HG03342 (cell line): ENCODE data around the gene PRSS50.

Source experiments
- ATAC-seq: cut with Tn5 transposase; IDR thresholded peaks from one replicate; pipeline ENCODE4 v1.9.1; 2021; ENCODE audit warnings: mild to moderate bottlenecking, moderate library complexity; ENCODE audit not compliant: unreplicated experiment

Gene PRSS50

DNA sequence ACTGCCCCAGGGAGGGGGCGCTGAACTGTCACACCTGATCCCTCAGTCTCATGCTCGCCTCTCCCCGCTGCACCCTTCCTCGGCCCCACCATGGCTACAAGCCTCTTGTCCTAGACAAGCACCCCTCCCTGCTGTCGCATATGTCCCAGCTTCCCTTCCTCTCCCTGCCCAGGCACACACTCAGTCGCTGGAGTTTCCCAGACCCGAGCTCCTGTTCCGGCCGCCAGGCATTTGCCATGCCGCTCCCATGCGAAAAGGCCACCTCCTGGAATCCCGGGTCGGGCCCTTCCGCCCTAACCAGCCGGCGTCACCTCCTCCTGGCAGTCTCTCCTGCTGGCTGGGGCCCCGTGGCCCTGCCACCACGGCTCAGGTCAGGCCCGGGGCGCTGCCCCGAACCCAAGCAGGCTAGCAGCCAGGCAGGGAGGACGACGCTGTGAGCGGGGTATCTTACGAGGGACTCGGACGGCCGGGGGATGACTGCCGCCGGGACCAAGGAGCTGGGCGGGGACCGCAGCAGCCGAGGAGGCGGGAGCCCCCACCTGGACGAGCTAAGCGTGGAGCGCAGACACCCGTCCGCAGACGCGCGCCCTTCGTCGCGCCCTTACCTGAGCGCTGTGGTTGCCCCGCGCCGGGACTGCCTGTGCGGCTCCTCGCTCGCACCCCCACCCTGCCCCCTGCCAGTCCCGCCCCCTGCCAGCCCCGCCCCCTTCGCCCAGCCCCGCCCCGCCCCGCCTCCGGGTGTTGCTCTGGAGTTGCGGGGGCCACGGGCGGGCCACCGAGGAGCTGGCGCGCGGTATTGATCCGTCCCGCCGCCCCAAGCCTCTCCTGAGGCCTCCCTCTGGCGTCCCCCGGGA is 24.4 kb downstream of the PRSS50 start, which contains the start of gene ALS2CL:
Gene ALS2CL (minus strand): TSS at position 642 of the 854 bp plus-strand sequence. CDS start 4,239 bp downstream, outside the sequence.
- no peak for ATAC-seq

DNA sequence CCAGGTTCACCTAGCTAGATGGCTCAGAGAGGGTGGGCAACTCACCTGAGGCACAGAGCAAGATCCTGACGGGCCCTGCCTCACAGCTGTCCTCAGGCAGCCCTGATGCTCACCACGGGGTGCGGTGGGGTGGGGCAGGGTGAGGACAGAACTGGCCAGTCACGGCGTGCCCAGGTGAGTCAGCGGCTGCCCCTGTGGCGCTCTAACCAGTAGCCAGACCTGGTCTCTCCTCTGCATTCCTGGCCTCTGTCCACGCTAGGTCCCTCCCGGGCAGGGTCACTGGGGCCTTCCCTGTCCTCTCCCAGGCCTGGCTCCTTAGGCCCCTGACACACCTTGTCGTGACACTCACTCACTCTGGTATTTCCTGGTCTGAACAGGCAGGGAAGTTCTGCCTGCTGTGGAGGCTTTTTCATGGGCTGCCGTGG is 25.1 kb downstream of the PRSS50 start:
- ATAC-seq: no peak

DNA sequence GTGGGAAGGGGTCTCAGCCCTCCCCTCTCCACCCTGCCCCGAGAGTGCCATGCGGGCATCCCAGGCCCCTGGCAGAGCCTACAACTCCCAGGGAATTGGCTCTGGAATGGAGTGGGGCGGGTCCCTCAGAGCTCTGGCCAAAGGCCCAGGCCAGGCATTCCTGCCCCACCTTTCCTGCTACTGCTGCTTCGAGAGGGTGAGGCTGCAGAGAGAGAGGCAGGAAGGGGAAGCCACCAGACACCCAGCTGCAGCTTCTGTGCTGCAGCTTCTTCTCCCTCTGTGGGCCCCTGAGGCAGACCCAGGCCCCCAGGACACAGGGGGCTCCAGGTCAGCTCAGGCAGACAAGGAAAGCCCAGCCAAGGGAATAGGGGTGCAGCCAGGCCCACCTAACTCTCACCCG is 26.9 kb downstream of the PRSS50 start:
- ATAC-seq: no peak

DNA sequence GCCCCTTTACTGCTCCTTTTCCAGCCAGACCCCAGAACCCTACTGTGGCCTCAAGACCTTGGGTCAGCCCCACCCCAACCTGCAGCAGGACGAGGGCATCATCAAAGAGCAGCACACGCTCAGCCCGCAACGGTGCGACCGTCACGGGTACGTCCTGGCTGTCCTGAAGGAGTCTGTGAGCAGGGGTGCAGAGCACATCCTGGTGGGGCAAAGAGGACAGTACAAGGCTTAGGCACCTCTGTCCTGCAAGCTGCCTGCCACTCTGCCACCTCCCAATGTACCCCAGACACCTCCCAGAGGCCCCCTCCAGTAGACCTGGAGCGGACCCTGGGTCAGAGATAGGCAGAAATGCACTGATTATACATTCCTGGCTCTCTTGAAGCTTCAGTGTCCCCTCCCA is 32.2 kb downstream of the PRSS50 start:
- ATAC-seq: no peak

DNA sequence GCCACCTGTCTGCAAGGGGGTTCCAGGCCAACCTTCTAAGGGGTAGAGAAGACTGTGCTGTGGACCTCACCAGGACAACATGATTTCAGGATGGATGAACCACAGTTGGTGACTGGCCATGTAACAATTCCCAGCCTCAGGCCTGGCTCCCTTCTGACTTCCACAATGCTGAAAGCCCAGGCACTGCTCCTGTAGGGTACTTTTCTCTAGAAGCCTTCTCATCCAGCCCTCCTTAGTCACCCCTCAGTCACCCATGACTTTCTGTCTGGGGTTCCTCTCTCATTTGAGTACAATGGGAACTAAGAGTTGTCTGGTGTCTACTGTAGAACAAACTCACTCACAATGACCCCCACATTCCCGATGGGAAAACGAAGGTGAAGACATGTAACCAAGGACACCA is 32.8 kb downstream of the PRSS50 start:
- ATAC-seq: no peak

DNA sequence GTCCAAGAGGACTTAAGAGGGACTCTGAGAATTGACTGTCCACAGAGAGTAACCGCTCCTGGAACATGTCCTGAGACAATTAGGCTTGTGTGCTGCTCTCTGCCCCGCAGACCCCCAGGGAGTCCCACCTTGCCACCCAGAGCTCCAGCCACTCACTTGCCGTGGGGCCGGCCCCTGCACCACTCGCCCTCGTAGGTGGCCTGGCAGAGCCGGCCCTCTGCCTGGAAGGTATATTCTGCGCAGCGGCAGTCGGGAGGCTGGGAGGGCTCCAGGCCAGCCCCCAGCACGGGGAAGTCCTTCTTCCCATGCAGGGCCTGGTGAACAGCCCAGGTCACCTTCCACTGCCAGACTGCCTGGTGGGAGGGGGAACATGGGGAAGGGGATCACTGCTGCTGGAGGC is 34.7 kb downstream of the PRSS50 start:
- no peak for ATAC-seq

DNA sequence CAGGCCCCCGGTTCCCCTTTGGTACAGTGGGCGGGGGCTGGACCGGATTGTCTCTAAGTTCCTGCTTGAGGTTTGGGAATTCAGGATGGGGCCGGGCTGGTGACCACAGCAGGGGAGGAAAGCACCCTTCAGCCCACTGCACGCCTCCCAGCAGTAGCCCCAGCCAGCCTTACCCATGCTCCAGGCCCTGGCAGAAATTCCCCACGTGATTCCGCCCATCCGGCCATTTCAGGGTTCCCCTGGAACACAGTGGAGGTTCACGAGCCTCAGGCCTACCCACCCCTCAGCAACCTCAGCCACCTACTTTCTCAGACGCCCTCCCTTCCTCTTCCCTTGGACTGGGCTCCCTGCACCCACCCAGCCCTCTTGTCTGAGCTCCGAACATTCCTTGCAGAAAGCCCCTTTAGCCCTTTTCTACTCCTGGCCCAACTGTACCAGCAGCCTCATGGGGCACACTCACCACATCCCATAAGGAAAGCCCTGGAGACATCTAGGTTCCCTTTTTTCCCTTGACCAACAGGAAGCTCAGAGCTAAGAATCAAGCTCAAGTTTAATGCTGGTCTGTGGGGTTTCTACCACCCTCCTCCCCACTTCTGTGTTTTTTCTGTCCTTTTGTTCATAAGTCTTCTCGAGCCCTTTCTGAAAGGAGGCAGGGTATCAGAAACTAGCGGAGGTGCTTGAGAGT is 35.7 kb downstream of the PRSS50 start:
- no peak for ATAC-seq

GRCh38 chr3:46681387-46681786 is 36.3 kb downstream of the PRSS50 start:
- ATAC-seq: no peak

DNA sequence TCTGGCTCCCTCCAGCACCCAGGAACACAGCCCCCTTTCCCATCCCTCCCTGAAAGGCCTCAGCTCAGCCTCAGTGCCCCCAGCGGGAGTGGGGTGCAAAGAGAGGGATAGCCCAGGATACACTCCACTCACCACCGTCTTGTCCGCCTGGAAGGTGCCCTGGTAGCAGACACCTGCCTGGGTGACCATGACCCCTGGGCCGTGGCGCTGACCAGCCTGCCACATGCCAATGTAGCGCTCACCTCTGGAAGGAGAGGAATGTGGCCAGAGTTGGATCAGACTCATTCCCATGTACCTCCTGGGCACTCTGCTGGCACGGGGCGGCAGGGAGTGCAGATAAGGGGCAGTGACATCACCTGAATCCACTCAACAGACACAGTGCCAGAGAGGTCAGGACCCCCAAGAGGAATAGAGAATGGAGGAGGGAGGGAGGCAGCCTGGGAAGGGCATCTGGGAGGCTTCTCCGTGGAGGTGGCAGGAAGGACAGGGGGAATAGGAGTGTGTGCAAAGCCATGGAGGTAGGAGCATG is 37.3 kb downstream of the PRSS50 start:
- ATAC-seq: no peak

GRCh38 chr3:46679681-46680080 is 38.0 kb downstream of the PRSS50 start:
- ATAC-seq: no peak

DNA sequence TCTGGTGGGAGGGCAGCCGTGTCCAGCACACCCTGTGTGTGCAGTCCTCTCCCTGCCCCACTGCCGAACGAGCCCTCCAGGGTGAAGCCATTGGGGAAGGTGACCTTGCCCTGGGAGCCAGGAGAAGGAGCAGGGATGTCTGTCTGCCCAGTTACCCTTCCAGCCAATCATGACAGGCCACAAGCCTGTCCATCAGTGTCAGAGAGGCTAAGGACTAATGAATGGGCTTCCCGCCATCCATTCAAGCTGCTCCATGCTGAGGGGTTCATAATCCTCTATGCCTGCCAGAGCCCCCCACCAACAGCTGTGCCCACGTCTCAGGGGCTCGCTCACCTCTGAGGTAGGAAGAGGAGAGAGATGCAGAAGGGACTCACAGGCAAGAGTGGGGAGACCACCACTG is 39.4 kb downstream of the PRSS50 start:
- ATAC-seq: no peak

DNA sequence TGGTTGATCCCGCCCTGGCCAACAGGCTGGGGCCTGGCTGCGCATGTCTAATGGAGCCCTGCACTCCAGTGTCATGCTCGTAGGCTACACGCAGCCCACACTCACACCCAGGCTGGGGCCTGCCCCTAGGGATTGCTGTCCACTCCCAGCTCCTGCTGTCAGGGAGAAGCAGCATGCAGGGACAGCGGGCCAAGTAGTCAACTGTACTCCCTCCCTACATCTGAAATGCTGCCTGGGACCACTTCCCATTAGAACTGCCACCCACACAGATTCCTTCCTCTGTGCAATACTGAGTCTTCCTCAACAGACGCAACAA is 40.3 kb downstream of the PRSS50 start:
- no peak for ATAC-seq

DNA sequence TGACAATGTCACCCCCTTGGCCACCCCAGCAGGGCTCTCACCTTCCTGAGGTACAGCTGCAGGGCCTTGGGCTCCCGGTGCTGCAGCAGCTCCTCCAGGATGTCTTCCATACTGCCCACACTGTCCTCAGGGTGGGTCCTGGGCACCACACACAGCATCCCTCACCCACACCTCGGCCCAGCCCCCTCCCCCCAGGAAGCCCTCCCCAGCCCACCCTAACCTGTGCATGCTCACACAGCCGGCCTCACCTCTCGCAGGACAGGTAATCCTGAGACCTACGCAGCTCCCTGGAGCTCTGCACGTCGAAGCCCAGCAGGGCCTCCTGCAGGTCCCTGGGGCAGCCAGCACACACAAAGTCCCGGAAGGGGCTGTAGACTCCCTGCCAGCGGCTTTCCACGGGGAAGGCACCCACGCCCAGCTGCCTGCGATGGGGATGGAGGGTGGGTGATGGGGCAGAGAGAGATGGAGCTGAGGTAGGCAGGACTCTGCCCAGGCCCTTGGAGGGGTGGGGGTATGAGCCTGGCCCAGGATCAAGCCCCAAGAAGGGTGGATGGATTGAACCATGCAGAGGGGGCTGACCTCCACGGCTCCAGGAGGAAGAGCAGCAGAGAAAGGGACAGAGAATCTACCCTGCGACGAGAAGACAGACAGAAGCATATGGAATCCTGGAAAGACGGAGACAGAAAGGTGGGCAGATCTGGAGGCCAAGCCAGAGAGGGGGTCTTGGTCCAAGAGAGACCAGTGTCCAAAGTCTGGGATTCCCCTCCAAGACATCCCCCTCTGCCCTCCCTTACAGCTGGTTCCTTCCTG is 40.9 kb downstream of the PRSS50 start:
- ATAC-seq: no peak

DNA sequence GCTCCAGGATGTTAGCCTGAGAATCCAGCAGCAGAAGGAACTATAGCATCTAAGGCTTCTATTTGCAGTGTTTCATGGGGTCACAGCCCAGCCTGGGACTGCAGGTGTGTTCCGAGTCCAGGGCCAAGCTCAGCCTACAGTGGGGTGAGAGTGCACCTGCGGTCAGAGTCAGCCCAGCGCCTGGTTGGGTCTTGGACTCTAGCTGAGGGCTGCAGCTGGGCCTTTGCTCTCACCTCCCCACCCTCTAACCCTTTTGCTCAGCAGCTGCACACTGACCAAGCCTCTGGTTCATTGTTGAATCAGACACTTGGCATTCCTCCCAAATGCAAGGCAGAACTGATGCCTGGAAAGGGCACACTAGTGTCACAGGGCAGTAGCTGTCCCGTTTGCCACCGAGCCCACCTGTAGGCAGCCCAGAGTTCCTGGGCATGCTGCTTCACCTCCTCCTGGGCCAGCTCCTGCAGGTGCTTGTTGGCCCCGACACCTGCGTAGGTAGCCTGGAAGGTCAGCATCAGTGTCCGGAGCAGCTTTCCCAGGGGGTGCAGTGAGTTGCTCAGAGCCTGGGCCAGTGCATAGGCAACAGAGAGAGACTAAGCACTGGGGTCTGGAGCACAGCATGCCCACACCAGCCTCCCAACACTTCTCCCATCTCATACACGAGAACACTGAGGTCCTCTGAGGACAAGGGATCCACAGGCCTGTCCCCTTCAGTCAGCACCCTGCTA is 41.7 kb downstream of the PRSS50 start:
- ATAC-seq: no peak

DNA sequence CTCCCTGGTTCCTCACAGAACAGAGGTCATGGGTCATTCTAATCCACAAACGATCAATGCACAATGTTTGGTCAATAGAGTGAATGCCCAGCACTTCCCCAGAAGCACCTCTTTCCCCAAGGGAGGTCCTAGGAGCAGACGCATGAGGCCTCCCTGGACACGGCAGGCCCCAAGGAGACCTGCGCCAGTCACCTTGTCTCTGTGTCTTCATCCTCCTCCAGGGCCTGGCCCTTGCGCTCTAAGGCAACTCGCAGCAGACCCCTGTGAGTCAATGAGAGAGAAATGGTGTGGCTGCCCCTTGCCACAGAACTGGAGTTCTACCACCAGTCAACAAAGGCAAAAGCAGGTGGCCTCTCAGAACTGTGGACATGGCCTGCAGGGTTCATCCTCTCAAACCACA is 42.2 kb downstream of the PRSS50 start:
- ATAC-seq: no peak

- ATAC-seq: no peak
These were observed 43.4 kb downstream of the PRSS50 start for GRCh38 chr3:46674031-46674845.

DNA sequence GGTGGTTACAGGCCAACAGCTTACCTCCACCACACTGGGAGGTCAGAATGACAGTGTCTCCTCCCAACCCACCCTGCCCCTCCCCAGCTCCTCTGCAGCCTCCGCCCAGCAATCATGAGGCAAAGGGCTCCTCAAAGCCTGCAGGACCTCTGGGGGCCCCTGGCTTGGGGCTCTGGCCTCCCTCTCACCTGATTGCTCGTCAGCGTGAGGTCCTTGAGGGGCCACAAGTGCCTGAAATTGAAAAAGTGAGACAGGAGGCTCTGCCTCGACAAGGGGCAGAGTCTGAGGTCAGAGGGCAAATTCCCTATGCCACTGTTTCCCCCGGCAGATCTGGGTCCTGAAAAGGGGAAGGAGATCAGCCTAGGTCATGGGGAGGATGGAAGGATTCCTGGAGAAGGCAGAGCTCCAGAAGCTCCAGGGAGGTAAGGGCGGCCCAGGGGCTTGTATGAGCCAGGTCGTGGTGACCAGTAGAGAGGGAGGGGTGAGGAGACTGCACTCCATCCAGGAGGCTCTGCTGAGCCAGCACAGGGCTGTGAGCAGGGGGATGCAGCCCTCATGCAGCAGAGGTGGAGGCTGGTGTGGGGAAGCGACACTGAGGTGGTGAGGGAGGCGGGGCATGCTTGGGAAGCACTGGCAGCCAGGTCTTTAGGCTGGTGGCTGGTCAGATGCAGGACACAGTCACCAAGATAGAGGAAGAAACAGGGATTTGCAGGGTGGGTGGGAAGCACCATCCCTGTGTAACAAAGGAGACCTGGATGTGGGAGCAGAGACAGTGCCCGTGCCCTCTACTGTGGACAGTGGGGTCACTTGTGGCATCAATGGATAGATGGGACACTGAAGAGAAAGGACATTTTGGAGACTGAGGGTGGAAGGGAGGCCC is 44.3 kb downstream of the PRSS50 start:
- no peak for ATAC-seq

- no peak for ATAC-seq
These were observed 45.3 kb downstream of the PRSS50 start for GRCh38 chr3:46672349-46672695.
